GM18519 (cell line): Measurements from ENCODE around the gene NAT14.

ENCODE experiments used
- ATAC-seq: cut with Tn5 transposase; IDR thresholded peaks from one replicate; pipeline ENCODE4 v1.9.1; 2021; ENCODE audit warnings: mild to moderate bottlenecking, moderate library complexity; ENCODE audit not compliant: unreplicated experiment, low FRiP score

The NAT14 gene

DNA sequence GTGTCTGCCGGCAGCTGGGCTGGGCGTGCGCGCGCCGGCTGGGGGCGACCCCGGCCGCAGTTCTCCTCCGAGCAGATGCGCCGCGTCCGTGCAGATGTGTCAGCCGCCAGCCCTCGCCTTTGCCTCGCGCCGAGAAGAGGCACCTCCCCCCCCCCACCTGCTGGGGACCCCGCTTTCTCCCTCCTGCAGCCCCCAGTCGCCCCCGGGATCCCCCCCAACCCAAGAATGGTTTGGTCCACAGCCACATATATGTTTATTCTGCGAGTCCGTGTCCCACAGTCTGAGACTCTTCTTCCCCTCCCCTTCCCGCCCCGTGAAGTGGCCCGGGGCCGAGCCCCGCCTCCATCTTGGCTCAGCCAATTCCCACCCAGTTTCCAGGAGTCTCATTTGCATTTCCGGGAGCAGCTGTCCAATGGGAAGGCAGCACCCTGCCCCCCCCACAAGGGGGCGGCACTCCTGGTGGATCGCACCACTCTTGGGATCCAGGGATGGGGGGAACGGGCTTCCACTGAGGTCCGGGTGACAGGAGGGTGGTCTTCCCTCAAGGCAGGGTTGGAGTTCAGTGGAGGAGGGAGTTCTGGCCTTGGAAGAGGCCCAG, 32.1 kb upstream of the NAT14 start:
- ATAC-seq: no peak

DNA sequence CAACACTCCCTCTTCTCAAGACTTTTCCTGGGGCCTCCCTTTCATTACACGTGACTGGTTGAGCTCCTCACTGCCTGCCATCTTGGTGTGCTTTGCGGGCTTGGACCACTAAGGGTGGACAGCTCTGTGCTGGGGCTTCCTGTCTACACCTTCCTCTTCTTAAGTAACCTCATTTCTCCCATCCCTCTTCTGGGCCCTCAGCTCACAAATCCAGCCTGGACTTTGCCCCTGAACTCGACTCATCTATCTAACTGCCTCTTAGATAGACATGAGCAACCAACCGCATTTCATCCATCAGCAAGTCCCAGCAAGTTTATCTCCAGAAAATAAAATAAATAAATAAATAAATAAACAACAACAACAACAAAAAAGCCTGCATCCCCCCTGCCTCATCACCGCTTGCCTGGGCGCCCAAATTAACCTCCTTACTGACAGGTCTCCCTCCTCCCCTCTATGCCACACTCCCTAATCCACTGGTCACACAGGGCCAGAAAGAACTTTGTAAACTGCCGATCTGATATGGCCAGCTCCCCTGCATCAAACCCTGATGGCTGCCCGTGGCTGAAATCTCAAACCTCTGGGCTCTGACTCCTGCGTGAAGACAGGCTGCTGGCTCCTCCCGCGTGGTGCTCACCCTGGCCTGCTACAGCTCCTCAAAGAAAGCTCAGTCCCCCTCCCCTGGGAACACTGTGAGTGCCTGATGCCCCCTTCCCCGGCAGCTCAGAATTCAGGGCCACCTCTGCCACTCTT, 31.3 kb upstream of the NAT14 start:
- ATAC-seq: no peak

- no peak for ATAC-seq
Measured at GRCh38 chr19:55454787-55455243, 30.2 kb upstream of the NAT14 start.

DNA sequence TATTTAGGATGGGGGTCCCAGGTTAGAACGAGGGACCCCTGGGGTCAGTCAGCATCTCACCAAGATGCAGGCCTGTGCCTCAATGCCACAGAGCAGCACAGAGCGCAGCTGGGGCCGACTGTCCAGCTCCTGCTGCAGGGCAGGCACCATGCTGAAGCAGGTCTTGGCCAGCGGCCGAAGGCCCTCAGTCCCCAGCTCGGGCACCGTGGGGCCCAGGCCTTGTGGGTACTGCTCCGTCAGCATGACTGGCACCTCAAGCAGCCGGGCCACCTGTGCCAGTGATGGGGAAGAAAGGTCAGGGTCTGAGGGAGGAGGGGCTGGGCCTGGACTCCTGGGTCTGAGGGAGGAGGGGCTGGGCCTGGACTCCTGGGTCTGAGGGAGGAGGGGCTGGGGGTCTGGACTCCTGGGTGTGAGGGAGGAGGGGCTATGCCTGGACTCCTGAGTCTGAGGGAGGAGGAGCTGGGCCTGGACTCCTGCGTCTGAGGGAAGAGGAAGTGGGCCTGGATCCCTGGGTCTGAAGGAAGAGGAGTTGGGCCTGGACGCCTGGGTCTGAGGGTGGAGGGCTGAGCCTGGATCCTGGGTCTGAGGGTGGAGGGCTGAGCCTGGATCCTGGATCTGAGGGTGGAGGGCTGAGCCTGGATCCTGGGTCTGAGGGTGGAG, 29.3 kb upstream of the NAT14 start:
- no peak for ATAC-seq

DNA sequence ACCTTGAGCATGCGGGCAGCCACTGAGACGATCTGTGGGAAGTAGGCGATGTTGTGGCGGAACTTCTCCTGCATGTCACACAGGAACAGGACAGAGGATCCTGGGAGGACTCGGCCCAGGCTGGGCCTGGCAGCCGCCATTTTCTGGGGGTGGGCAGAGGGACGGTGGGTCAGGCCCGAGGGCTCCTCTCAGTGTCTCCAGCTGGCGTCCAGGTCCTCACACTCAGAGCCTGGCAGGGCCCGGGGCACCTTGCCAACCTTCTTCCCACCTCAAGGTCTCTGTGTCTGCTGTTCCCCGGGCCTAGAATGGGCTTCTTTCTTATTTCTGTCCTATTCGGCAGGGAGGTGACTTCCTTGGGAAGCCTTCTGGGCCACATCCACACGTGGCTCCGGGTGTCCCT, 28.6 kb upstream of the NAT14 start:
- no peak for ATAC-seq

DNA sequence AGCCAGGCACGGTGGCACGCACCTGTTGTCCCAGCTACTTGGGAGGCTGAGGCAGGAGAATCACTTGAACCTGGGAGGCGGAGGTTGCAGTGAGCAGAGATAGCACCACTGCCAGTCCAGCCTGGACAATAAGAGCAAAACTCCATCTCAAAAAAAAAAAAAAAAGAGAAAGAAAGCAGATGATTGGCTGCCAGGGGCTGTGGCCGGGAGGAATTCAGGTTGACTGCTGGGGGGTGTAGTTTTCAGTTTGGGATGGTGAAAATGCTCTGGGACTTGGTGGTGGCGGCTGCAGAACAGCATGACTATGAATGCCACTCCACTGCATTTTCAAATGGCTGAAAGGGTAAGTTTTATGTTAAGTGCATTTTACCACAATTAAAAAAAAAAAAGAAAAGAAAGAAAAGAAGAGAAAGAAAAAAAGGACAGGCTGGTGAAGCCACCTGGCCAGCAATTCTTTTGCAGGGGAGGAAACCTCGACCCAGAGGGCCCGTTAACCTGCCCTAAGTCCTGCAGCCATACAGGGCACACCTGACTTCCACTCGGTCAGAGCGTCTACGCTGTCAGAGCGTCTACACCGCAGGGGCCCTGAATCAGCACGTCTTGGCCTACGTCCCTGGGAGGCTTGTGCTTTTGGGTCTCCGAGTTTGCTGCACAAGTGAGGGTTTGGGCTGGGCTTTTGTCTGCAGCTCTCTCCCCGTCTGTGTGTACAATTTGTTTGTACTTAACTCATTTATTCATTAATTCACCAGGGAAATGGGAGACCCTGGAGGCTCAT, 27.1 kb upstream of the NAT14 start:
- no peak for ATAC-seq

DNA sequence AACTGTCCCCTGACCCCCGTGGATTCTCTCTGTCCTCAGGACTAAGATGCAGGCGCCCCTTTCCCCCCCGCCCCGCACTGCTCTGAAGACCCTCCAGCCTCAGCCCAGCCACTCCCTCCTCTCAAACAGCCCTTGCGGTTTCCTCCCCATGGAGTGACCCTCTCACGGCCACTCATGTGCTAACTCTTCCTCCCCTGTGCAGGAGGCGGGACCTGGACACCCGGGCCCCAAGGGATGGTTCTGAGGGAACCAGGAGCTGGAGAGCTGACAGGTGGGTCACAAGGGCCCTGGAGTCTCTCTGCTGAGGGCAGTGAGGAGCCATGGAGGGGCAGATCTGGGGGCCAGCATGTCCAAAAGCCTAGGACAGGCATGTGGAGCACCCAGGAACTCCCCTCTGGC, 25.4 kb upstream of the NAT14 start:
- no peak for ATAC-seq

GRCh38 chr19:55459950-55460657, 24.9 kb upstream of the NAT14 start:
- ATAC-seq: no peak

DNA sequence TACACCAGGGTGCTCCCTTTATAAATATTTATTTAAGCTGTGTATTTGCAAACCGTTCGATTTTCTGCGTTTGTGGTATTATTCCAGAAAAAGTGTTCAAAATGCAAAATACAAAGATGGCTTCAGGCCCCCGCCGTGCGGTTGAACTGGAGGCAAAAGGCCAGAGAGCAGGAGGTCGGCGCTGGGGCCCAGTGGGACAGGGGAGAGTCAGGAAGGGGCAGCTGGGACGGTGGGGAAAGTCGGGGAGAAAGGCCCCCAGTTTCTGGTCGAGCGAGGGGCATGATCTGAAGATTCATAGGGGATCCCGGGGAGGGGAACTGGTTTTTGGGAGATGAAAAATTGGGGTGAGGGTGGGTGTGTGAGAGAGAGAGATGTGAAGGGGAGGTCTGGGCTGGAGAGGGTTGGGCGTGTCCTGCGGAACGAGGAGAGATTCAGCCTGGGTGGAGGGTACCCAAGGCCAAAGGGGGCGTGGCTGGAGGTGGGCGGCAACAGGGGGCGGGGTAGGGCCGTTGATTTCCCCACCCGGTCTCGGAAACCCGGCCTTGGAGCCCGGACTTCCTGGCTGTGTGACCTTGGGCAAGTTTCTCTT, 24.2 kb upstream of the NAT14 start:
- ATAC-seq: no peak

DNA sequence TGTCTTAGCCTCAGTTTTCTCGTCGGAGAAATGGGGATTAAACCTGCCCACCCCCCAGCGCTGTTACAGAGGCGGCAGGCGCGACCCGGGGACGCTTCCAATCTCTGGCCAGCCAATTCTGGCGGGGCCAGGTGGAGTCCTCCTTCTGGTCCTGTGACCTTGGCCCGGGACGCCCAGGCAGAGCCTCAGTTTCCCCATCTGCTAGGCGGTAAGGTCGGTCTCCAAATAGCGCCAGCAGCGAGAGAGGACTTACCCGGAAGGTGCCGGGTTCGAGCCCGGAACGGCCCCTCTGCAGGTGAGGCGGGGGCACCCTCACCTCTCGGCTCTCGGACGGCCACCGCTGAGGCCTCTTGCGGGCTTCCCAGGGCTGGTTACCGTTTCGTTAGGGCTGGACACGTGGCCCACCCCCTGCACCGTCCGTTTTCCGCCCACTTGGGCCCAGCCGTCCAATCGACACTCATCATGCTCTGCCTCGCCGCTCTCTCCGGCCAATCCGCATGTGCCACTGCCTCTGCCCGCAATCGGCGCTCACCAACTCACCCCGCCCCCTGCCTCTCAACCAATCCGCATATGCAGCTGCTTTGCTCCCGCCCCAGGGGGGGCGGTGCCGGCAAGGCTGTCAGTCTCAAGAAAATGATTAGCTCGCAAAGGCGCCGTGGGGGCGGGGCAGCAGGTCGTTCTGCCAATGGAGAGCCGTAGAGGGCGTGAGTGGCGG, 23.6 kb upstream of the NAT14 start, which contains the start of gene ISOC2:
TSS of gene ISOC2 (minus strand) at position 384 of the 715 bp plus-strand sequence. CDS start 5,156 bp downstream, outside the sequence.
- ATAC-seq: peak; percentile 84

- no peak for ATAC-seq
Measured at GRCh38 chr19:55461974-55462626, 22.9 kb upstream of the NAT14 start.

- no peak for ATAC-seq
Measured at GRCh38 chr19:55462722-55463121, 22.3 kb upstream of the NAT14 start.

DNA sequence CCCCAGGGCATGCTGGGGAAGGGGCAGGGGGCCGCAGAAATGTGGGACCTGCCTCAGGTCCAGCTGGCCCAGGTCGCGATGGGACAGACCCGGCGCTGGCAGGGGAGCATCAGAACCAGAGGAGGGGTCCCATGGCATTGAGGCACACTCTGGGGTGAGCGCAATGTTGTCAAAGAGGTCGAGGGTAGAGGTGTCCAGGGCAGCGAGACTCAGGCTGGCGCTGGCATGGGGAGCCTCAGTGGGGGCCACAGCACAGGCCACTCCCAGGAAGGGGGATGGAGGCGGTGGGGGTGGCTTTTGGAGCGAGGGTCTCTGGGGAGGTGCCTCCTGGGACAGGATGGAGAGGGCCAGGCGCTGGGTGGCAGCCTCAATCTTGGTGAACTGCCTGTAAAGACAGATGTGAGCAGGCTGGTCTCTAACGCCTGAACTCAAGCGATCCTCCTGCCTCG, 21.4 kb upstream of the NAT14 start:
- ATAC-seq: no peak

GRCh38 chr19:55464039-55464661, 20.8 kb upstream of the NAT14 start:
- no peak for ATAC-seq

DNA sequence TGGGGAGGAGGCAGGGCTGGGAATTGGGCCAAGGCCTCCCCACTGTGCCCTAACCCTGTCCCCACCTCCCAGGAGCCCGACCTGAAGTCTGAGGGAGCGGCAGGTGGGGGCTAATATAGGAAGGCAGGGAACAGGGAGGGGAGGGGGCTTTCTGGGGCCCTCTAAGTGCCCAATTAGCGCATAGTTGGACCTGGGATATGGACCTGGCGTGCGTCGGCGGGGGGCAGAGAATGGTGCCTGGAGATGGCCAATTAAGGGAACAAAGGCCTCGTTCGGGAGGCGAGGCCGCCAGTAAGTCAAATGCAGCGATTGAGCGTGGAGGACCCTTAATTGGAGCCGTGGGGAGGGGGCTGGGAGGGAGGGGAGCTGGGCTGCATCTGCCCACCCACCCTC, 20.3 kb upstream of the NAT14 start, which contains the start of gene C19orf85:
TSS of gene C19orf85 (minus strand) at position 90 of the 393 bp plus-strand sequence. CDS start 197 bp downstream, outside the sequence.
- no peak for ATAC-seq

- ATAC-seq: no peak
Measured at GRCh38 chr19:55465460-55466240, 19.3 kb upstream of the NAT14 start.

DNA sequence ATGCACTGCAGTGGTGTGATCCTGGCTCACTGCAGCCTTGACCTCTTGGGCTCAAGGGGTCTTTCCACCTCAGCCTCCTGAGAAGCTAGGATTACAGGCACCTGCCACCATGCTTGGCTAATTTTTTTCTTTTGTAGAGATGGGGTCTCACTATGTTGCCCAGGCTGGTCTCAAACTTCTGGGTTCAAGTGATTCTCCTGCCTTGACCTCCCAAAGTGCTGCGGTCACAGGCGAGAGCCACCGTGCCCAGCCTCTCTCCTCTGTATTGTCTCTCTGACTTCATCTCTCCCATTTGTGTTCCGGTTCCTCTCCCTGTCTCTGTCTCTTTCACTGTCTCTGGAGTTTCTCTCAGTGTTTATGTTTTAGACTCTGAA, 18.8 kb upstream of the NAT14 start:
- no peak for ATAC-seq
